GM19240 (cell line): ENCODE results near the gene SYT12.
A peak's percentile ranks its signal among the peaks of the same experiment; 100 is the strongest.

Source experiments
- DNase-seq: peaks from one replicate; pipeline ENCODE4 v3.0.0; 2011; ENCODE audit warnings: low spot score; ENCODE audit not compliant: insufficient read length

The SYT12 gene

GRCh38 chr11:67054836-67055523 is 32.0 kb downstream of the SYT12 start:
- no peak for DNase-seq

DNA sequence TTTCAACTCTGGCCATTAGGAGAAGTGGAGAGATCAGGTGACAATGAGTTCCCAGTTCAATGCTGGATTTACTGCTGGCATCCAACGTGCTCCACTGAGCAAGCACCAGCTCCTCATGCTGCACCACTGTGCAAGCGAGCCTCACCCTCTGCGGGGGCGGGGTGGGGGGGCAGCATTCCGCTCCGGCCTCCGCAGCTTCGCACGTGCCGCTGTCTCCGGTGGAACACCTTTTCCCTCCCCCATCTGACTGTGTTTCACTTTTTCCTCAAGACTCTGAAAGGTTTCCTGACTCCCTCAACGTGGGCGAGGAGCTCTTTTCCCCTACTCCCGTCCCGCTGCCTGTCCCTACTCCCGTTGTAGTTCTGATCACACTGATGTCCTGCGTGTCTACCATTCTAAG is 32.9 kb downstream of the SYT12 start:
- no peak for DNase-seq

- no peak for DNase-seq
These were observed 33.6 kb downstream of the SYT12 start, which contains the start of gene RHOD for GRCh38 chr11:67056267-67057204. Gene RHOD (plus strand): TSS chr11:67056847. CDS start chr11:67056903, 56 bp downstream.

DNA sequence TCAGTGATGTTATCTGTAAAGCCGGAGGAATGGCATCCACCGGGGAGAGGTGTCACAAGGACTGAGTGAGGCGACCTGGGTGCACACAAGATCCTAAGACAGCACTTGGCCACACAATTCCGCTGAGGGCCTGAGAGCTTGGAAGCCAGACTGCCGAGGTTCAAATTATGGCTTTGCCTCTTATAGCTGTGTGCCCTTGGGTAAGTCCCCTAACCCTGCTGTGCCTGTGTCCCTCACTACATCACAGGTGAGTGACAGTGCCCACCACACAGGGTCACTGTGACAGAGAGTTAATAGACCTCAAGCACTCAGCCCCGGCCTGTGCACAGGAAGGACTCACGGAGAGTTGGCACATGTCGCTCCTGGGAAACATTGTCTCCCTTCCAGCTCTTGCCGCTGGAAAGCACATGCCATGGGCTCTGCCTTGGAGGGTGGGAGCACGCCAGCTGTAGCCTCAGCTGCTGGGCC is 34.3 kb downstream of the SYT12 start:
- no peak for DNase-seq

DNA sequence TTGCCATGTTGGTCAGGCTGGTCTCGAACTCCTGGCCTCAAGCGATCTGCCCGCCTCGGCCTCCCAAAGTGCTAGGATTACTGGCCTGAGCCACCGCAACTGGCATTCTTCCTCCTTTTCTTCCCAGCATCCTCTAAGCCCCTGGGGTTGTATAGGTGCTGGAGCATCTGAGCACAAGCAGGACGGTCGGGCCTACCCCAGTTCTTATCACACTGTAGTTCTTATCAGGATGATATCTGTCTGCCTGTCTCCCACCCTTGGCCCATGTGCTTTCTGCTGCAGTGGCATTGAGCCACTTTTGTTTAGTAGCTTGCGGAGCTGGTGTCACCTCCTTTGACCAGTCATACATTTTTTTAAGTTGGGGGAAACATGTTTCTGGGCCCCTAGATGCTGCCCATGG is 35.6 kb downstream of the SYT12 start:
- no peak for DNase-seq

DNA sequence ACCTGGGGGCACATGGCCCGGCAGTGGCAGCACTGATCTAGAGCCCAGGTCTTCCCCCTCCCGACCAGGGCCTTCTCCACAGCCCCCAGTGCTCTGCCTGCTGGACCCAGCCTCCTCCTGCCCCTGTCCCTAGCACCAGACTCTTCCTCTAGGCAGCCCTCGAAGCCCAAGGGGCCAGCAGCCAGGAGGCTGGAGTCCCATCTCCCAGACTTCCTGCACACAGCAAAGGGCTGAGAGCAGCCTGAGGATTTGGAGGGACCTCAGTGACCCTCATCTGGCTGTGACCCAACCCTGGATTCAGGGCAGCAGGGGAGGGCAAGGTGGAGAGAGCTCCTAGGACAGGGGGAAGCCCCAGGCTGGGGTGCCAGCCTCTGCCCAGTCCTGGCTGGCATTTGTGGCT is 36.7 kb downstream of the SYT12 start:
- no peak for DNase-seq

DNA sequence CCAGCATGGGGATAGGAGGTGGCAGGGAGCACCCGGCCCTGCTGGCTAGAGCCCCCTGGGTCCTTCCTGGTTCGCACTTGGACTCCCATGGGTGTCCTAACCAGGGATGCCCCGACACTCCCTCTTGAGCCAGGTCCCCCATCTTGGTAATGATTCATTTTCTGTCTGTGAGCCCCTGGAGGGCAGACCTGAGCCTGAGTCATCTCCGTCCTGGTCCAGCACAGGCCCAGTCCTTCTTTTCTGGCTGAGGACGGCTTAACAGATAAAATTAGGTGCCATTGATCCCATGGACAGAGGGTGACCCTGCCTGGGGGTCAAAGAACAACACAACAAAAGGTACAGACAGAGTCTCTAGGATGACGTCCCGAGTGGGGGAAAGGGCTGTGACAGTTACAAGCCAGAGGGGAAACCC is 37.2 kb downstream of the SYT12 start:
- DNase-seq: no peak

GRCh38 chr11:67062526-67063373 is 39.8 kb downstream of the SYT12 start:
- no peak for DNase-seq

DNA sequence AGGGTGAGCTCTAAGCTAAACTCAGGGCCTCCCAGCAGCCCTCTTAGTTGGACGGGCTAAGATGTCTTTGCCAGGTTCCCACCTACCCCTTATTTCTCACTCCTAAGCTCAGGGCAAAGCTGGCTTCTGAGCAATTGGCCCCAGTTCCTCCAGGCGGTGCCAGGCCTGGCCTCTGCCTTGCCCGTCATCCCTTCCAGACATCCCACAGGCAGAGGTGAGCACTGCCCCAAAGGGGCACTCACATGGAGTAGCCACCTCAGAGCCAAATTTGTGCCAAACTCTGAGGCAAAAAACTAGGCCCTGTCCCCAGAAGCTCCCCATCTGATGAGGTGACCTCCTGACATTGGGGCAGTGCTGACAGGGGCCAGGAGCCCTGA is 43.4 kb downstream of the SYT12 start:
- DNase-seq: no peak

DNA sequence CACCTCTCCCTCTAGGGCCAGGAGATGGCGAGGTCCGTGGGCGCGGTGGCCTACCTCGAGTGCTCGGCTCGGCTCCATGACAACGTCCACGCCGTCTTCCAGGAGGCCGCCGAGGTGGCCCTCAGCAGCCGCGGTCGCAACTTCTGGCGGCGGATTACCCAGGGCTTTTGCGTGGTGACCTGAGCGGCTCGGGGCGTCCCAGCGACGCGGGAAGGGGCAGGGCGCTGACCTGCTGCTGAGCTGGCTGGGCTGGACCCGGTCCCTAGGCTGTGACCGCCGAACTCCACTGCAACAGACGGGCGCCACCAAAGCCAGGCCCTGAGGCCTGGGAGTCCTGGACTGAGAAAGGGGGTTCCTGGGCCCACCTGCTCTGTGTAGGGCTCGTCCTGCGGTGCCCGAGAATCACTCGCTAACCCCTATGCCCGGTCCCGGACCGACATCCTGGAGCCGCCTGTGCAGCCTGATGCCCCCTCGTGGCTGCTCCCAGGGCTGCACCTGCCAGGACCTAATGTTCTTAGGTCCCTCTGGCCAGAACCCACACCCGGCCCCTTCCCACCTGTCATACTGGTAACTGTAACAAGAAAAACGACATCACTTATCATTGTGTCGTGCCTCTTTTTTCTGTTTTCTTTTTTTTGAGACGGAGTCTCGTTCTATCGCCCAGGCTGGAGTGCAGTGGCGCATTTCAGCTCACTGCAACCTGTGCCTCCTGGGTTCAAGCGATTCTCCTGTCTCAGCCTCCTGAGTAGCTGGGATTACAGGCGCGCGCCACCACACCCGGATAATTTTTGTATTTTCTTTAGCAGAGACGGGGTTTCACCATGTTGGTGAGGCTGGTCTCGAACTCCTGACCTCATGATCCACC is 48.7 kb downstream of the SYT12 start:
- DNase-seq: peak; percentile 83

GRCh38 chr11:67072295-67072694 is 49.4 kb downstream of the SYT12 start:
- no peak for DNase-seq

GRCh38 chr11:67073908-67074307 is 51.0 kb downstream of the SYT12 start:
- no peak for DNase-seq

DNA sequence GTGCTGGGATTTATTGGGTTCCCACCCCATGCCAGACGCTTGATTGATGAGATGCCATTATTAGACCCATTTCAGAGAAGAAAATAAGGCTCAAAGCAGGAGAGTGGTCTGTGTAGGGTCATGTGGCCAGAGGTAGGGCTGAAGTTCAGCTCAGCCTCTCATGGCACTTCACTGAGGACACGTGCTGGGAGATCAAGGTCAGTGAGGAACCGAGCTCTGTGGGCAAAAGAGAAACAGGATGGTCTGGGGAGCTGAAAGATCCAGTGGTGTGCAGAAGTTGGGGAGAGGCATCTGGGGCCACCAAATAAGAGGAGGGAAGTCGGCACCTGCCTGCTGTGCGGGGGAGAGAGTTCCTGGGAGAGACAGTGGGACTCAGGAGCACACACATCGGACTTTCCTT is 53.3 kb downstream of the SYT12 start:
- no peak for DNase-seq

DNA sequence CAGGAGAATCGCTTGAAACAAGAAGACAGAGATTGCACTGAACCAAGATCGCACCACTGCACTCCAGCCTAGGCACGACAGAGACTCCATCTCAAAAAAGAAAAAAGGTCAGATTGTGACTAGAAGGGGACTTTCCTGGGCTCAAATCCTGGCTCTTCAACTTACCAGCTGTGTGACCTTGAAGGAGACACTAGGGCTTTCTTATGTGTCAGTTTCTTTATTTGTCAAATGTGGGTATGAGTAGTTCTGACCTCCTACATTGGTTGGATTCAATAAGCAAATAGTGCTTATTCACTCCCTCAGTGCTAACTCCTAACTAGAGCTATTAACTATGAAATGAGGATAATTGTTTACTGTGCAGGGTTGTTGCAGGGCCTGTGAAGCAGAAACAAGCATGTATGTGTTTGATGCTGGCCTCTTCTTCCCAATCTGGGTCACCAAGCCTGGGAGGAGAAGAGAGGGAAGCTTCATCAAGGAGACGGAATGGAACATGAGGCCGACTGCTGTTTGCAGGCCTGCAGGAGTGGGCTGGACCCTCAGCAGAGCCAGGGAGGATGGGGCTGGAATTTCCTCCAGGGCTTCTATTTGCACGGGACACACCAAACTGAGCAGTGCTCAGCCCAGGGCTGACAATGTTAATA is 56.3 kb downstream of the SYT12 start:
- no peak for DNase-seq

DNA sequence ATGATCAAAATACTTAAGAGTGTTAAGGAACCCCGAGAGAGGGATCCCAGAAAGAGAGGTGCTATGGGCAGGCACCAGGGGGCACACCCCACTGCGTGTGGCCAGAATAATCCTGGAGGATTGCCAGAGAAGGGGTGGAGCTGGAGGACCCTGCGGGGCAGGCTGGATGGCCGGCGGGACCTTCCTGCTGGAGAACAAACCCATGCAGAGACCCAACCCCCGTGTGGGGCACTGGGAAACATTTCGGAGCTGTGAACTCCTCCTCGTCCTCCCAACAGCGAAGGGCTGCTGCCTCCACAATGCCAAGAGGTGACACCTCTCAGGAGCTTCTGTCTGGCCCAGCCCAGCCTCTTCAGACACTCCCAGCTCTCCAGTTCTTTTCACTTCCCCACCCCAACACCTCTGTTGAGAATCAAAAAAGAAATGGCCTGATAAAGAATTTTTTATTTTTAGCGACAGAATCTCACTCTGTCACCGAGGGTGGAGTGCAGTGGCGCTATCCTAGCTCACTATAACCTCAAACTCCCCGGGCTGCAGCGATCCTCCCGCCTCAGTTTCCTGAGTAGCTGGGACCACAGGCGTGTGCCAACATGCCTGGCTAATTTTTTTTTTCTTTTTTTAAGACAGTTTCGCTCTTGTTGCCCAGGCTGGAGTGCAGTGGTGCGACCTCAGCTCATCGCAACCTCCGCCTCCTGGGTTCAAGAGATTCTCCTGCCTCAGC is 59.3 kb downstream of the SYT12 start:
- DNase-seq: no peak

GRCh38 chr11:67083786-67084366 is 60.9 kb downstream of the SYT12 start:
- DNase-seq: no peak

DNA sequence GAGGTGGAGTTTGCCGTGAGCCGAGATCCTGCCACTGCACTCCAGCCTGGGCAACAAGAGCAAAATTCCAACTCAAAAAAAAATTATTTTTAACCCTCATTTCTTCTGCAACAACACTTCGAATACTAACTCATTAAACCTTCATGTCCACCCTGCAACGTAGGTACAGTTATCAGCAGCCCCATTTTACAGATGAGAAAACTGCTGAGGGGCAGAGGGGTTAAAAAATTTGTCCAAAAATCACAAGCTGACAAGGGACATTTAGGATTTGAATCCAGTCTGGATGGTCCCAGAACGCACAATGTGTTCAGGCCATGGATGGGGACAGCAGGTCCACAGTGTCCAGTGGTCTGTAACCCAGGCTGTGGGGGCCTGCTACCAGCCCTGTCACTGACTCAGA is 62.7 kb downstream of the SYT12 start:
- DNase-seq: no peak

DNA sequence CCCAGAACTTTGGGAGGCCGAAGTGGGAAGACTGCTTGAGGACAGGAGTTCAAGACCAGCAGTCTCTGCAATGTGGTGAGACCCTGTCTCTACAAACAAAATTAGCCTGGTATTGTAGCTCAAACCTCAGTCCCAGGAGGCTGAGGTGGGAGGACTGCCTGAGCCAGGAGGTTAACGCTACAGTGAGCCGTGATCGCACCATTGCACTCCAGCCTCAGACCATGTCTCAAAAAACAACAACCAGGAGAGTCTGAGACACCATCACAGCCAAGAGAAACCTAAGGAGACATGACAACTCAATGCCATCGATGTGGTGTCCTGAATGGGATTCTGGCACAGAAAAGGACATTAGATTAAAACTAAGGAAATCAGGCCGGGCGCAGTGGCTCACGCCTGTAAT is 67.8 kb downstream of the SYT12 start:
- no peak for DNase-seq

- no peak for DNase-seq
These were observed 72.2 kb downstream of the SYT12 start for GRCh38 chr11:67095214-67095507.
